Hepatocyte (in vitro differentiated cells): ENCODE measurements around the gene FAAH2.

ENCODE experiments used
- CTCF ChIP-seq: fragments of 200-600 bp; sonication (generic); IDR thresholded peaks from 2 replicates; pipeline ENCODE4 v1.5.1; 2016; ENCODE audit warnings: antibody characterized with exemption, mild to moderate bottlenecking; ENCODE audit not compliant: poor library complexity
- EZH2 ChIP-seq: fragments of 200-600 bp; sonication (generic); IDR thresholded peaks from 2 replicates; pipeline ENCODE4 v1.6.1; 2016; ENCODE audit warnings: antibody characterized with exemption, mild to moderate bottlenecking, borderline replicate concordance

- TF ChIP-seq CTCF (no peak), EZH2 (no peak)
These were observed 42.5 kb downstream of the FAAH2 start for GRCh38 chrX:57329008-57329407.
